Measurements from ENCODE around the gene MRPS14. TPM values are rescaled to one million over a fixed set of nuclear protein-coding genes. Genes with fewer than 3 reads are reported as not detected.

The MRPS14 gene
- total and polyA plus RNA-seq, 9 of the 15 experiments (the other 6 are each of a cell fraction or from before 2014, with no cell fraction given) = 38.1 to 231 (median 54.9) TPM

- no peak for TF ChIP-seq STAG1 (CRISPR knock-in tag; IDR thresholded peaks at IDR 0.05; ENCODE audit: borderline replicate concordance)
- 0 out of 4 replicates have a peak, but pooled peaks of 1 of the 2 experiments have one; percentile 12 for TF ChIP-seq RCOR1 (IDR thresholded peaks at IDR 0.05; ENCODE audit: borderline replicate concordance in 1 of 2, low read depth in 2 of 2, low read length in 2 of 2)
- TF ChIP-seq ZNF592 (IDR thresholded peaks at IDR 0.05) = 0 out of 2 replicates have a peak, but pooled peaks have one; percentile 7
- TF ChIP-seq USF2 (CRISPR knock-in tag; IDR thresholded peaks at IDR 0.05) = no peak
- TF ChIP-seq ZBTB17 (CRISPR knock-in tag; IDR thresholded peaks at IDR 0.05) = no peak
- no peak for TF ChIP-seq MAX (CRISPR knock-in tag; IDR thresholded peaks at IDR 0.05)
- 0 out of 2 replicates have a peak, but pooled peaks have one; percentile 17 for TF ChIP-seq ZNF384 (IDR thresholded peaks at IDR 0.05; ENCODE audit: low read depth, low read length)
- no peak for TF ChIP-seq GTF2A2 (tag; IDR thresholded peaks at IDR 0.05)
- TF ChIP-seq HDGF (IDR thresholded peaks at IDR 0.05) = no peak
- no peak for TF ChIP-seq EGR1 (conservative IDR thresholded peaks at IDR 0.05)
- 0 out of 4 replicates have a peak, but pooled peaks of 1 of the 2 experiments have one; percentile 32 for TF ChIP-seq FOXA3 (CRISPR knock-in tag; conservative IDR thresholded peaks at IDR 0.05 in 1 of 2, IDR thresholded peaks at IDR 0.05 in 1 of 2)
- no peak for TF ChIP-seq CBFA2T3 (IDR thresholded peaks at IDR 0.05)
- TF ChIP-seq SUPT5H (IDR thresholded peaks at IDR 0.05) = peak; percentile 1; the same call in 1 of the 2 replicates
- 0 out of 2 replicates have a peak, but pooled peaks have one; percentile 20 for TF ChIP-seq RREB1 (CRISPR knock-in tag; IDR thresholded peaks at IDR 0.05)
- 0 out of 4 replicates have a peak, but pooled peaks of 1 of the 2 experiments have one; percentile 15 for TF ChIP-seq RAD21 (CRISPR knock-in tag; conservative IDR thresholded peaks at IDR 0.05 in 1 of 2, IDR thresholded peaks at IDR 0.05 in 1 of 2)
- TF ChIP-seq ILF3 (IDR thresholded peaks at IDR 0.05; ENCODE audit: borderline replicate concordance) = no peak; the same call in 1 of the 2 replicates
- TF ChIP-seq NCOR1 (IDR thresholded peaks at IDR 0.05) = peak; percentile 15; the same call in 1 of the 2 replicates
Measured at GRCh38 chr1:174964972-174965361, 58.3 kb downstream of the MRPS14 start (continued).

All from K562 (cell line).